KMS-11 (cell line): ENCODE results near the gene PRSS56.

Source experiments
- H2AFZ ChIP-seq: fragments of 200-600 bp; sonication (generic); 2 replicates; pipeline ENCODE4 v1.6.1; 2016; ENCODE audit warnings: antibody characterized with exemption, mixed run types, low read depth
- H3K27ac ChIP-seq: fragments of 200-600 bp; sonication (generic); 2 replicates; pipeline ENCODE4 v1.6.1; 2016; ENCODE audit warnings: mild to moderate bottlenecking, mixed run types
- H3K27me3 ChIP-seq: fragments of 200-600 bp; sonication (generic); 2 replicates; pipeline ENCODE4 v1.6.1; 2017; ENCODE audit warnings: mild to moderate bottlenecking, low read depth, mixed run types, moderate library complexity; ENCODE audit not compliant: insufficient read depth
- H3K36me3 ChIP-seq: fragments of 200-600 bp; sonication (generic); 2 replicates; pipeline ENCODE4 v1.6.1; 2017; ENCODE audit warnings: mild to moderate bottlenecking, mixed run types; ENCODE audit not compliant: insufficient read depth
- H3K4me1 ChIP-seq: fragments of 200-600 bp; sonication (generic); 2 replicates; pipeline ENCODE4 v1.6.1; 2016; ENCODE audit warnings: mild to moderate bottlenecking, low read depth, mixed run types; ENCODE audit not compliant: poor library complexity, severe bottlenecking
- H3K4me2 ChIP-seq: fragments of 200-600 bp; sonication (generic); 2 replicates; pipeline ENCODE4 v1.7.0; 2016; ENCODE audit warnings: mild to moderate bottlenecking, mixed run types
- H3K4me3 ChIP-seq: fragments of 200-600 bp; sonication (generic); IDR thresholded peaks from 2 replicates; pipeline ENCODE4 v1.6.1; 2017; ENCODE audit warnings: low read depth, low read length, mixed read lengths; ENCODE audit not compliant: insufficient read depth
- H3K79me2 ChIP-seq: fragments of 200-600 bp; sonication (generic); 2 replicates; pipeline ENCODE4 v1.6.1; 2016; ENCODE audit warnings: low read depth, mixed run types; ENCODE audit not compliant: insufficient read depth
- H3K9ac ChIP-seq: fragments of 200-600 bp; sonication (generic); 2 replicates; pipeline ENCODE4 v1.6.1; 2016; ENCODE audit warnings: mild to moderate bottlenecking, mixed run types
- H4K20me1 ChIP-seq: fragments of 200-600 bp; sonication (generic); 2 replicates; pipeline ENCODE4 v1.6.1; 2016; ENCODE audit warnings: mild to moderate bottlenecking, mixed run types; ENCODE audit not compliant: insufficient read depth
- TF ChIP-seq, protein P1 (sequence below): fragments of 200-600 bp; sonication (generic); conservative IDR thresholded peaks from 2 replicates; pipeline ENCODE4 v1.6.1; 2017; ENCODE audit warnings: low read depth, mild to moderate bottlenecking, antibody characterized with exemption, low read length, moderate library complexity, mixed read lengths

PRSS56 gene

DNA sequence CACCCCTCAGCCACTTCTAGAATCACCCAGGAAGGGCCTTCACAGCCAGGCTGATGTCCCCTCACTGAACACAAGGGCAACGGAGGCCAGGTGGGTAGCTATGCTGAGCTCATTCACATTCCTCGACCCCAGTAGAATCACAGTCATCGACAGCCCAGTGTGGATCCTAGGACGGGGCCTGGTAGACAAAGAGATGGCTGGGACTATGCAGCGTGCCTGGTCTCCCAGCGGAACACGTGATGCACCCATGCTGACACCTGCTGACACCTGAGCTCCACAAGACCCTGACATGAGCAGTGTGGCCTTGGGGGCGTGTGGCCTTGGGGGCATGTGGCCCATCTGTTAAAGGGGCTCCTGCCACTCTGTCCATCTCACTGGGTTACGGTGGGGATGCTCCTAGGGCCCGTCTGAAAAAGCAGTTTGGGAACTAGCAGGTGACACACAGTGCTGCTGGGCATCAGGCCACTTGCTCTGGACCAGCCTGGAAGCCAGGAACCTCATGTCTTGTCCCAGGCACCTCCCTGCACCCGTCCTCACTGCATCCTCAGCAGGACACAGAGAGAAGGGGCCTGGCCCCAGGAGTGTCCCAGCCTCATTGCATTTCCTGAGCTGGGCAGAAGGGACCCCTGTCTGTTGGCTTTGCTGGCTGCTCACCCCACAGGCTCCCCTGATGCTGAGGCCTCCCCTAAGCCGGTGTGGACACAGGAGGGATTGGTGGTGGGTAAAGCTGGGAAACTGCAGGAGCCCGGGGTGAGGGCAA is 42.3 kb upstream of the PRSS56 start:
- Histone ChIP-seq H3K4me2 (no peak overlapping the region), H4K20me1 (no peaks in the 10 kb centered on the region), H3K4me1 (no peaks in the 10 kb centered on the region), H3K9ac (no peak overlapping the region), H3K27me3 (peaks cover 7% of the 10 kb centered on the region; the same call in 1 of the 2 replicates), H3K36me3 (no peaks in the 10 kb centered on the region), H3K27ac (no peak overlapping the region), H2AFZ (no peak overlapping the region), H3K4me3 (no peak overlapping the region), H3K79me2 (no peaks in the 10 kb centered on the region)
- TF ChIP-seq, protein P1, sequence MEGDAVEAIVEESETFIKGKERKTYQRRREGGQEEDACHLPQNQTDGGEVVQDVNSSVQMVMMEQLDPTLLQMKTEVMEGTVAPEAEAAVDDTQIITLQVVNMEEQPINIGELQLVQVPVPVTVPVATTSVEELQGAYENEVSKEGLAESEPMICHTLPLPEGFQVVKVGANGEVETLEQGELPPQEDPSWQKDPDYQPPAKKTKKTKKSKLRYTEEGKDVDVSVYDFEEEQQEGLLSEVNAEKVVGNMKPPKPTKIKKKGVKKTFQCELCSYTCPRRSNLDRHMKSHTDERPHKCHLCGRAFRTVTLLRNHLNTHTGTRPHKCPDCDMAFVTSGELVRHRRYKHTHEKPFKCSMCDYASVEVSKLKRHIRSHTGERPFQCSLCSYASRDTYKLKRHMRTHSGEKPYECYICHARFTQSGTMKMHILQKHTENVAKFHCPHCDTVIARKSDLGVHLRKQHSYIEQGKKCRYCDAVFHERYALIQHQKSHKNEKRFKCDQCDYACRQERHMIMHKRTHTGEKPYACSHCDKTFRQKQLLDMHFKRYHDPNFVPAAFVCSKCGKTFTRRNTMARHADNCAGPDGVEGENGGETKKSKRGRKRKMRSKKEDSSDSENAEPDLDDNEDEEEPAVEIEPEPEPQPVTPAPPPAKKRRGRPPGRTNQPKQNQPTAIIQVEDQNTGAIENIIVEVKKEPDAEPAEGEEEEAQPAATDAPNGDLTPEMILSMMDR: no peak

DNA sequence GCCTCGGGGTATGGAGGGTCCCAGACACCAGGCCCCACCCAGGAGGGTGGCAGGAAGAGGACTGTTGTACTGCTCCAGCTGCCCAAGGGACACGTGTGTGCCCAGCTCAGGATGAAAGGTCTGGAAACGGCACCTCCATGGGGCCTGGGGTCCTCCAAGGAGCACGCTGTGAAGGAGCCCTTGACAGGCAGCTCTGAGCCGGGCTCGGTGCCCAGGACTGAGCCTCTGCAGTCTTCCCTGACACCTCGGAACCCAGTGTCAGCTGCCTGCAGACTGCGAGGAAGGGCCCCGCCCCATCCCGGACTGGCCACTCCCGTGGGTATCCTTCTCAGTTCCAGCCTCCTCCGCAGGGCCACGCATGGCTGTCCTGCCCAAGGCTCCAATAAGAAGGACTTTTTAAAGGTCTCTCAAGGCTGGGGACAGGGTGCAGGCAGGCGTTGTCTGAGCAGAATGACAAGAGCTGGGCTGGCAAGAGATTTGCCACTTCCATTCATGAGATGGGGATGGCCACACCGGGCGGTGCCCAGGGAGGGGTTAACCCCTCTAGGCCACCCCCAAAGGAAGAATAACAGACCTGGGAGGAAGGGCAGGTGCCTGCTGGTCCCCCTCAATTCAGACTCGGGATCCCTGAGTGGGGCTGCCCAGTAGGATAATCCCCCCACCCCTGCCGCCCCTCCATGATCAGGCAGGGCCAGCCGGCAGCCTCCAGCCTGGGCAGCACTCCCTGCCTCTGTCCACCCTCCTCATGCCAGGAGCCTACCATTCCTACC is 41.4 kb upstream of the PRSS56 start:
- H3K79me2 ChIP-seq: no peaks in the 10 kb centered on the region
- H3K27ac ChIP-seq: no peak overlapping the region
- no peak overlapping the region for H3K4me2 ChIP-seq
- no peaks in the 10 kb centered on the region for H3K36me3 ChIP-seq
- TF ChIP-seq, protein P1: no peak
- no peak overlapping the region for H3K9ac ChIP-seq
- H3K4me3 ChIP-seq: no peak overlapping the region
- H3K4me1 ChIP-seq: no peaks in the 10 kb centered on the region
- H4K20me1 ChIP-seq: no peaks in the 10 kb centered on the region
- peaks cover 7% of the 10 kb centered on the region; the same call in 1 of the 2 replicates for H3K27me3 ChIP-seq
- H2AFZ ChIP-seq: no peak overlapping the region

DNA sequence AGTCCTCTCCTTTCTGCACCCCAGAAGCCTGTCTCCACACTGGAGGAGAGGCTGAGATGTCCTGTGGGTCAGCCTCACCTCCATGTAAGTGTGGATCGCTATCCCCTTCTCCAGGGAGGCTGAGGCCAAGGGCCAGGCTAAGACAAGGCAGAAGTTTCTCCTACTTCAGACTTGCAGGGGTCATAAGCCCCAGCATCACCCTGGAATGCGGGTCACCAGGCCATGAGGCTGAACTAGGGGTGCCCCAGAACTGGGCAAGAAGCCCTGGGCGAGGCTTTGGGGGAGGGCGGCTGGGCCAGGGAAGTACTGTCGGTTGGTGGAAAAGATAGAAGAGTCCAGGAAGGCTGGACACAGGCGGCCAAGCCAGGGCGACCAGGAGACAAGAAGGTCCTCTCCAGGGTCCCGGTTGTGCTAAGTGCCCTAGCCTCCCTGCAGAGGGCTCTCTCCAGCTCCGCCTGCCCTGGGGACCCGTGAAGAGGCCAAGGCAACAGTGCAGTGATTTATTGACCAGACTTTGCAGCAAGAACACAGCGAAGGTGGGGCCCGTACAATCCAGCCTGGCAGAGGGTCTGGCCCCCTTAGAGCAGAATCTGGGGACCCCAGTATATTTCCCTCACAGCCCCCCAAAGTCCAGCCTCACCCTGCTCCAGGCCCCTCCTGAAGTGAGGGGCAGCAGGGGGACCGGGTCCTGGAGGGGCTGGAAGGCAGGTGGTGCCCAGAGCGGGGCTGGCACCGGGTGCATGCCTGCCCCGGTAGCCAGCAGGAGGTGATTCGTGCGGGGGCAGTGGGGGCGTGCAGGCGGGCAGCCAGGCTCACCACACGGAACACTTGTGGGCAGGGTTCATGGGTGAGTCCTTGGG is 40.6 kb upstream of the PRSS56 start:
- no peak overlapping the region for H2AFZ ChIP-seq
- peaks cover 7% of the 10 kb centered on the region; the same call in 1 of the 2 replicates for H3K27me3 ChIP-seq
- H3K9ac ChIP-seq: no peak overlapping the region
- H3K27ac ChIP-seq: no peak overlapping the region
- no peak overlapping the region for H3K4me2 ChIP-seq
- TF ChIP-seq, protein P1: no peak
- no peaks in the 10 kb centered on the region for H4K20me1 ChIP-seq
- H3K36me3 ChIP-seq: no peaks in the 10 kb centered on the region
- no peak overlapping the region for H3K4me3 ChIP-seq
- no peaks in the 10 kb centered on the region for H3K79me2 ChIP-seq
- no peaks in the 10 kb centered on the region for H3K4me1 ChIP-seq
